ENCODE data around the gene SRPRB.

The SRPRB gene

DNA sequence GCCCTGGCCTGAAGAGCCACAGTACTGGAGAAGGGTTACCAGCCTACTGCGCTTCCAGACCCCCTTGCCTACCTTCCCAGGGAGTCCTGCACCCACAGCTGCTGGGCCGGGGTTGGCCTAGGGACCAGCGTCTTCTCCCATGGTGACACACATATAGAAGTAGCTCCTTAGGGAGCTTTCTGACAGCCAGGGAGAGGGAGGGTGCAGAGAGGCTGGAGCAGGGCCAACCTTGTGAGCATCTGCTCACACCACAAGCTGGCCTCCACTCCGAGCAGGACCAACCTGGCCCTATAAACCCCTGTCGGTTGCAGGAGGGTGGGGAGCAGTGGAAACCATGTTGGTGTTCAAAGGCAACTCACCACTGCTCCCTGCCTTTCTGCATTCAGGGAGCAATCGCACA is 35.2 kb downstream of the SRPRB start:
- no peak for DNase-seq (ENCODE audit: low read depth)

GRCh38 chr3:133841196-133841595 is 35.6 kb downstream of the SRPRB start:
- no peak for DNase-seq (ENCODE audit: low read depth)

GRCh38 chr3:133842158-133842557 is 36.5 kb downstream of the SRPRB start:
- no peak for DNase-seq (ENCODE audit: low read depth)

- DNase-seq (ENCODE audit: low read depth): no peak
Observed at GRCh38 chr3:133843634-133844033, 38.0 kb downstream of the SRPRB start.

DNA sequence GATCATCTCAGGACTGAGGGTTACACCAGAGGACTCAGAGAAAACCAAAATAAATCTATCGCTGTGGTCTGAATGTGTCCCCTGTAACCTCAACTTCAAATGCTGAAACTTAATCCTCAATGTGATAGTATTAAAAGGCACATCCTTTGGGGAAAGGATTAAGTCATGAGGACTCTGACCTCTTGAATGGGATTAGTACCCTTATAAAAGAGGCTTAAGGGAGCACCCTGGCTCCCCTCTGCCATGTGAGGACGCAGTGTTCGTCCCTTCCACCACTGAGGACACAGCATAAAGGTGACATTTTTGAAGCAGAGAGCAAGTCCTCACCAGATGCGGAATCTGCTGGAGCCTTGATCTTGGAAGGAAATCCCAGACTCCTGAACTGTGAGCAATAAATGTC is 39.5 kb downstream of the SRPRB start:
- DNase-seq (ENCODE audit: low read depth): no peak

- no peak for DNase-seq (ENCODE audit: low read depth)
Observed at GRCh38 chr3:133849346-133849745, 43.7 kb downstream of the SRPRB start.

DNA sequence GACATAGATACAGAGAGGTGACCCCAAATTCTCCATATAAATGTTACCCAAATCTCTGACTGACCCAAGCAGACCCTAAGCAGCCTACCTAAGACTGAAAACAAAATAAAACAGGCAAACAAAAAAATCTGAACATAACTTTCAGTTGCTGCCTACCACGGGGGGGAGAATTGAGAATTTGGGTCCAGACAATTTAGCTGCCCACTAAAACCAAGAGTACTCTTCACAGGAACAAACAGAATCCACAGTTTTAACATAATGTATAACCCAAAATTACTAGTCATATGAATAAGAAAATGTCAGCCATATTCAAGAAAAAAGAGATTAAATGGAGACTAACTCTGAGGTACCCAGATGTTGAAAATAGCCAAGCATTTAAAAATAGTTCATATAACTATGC is 44.4 kb downstream of the SRPRB start:
- DNase-seq (ENCODE audit: low read depth): no peak

DNA sequence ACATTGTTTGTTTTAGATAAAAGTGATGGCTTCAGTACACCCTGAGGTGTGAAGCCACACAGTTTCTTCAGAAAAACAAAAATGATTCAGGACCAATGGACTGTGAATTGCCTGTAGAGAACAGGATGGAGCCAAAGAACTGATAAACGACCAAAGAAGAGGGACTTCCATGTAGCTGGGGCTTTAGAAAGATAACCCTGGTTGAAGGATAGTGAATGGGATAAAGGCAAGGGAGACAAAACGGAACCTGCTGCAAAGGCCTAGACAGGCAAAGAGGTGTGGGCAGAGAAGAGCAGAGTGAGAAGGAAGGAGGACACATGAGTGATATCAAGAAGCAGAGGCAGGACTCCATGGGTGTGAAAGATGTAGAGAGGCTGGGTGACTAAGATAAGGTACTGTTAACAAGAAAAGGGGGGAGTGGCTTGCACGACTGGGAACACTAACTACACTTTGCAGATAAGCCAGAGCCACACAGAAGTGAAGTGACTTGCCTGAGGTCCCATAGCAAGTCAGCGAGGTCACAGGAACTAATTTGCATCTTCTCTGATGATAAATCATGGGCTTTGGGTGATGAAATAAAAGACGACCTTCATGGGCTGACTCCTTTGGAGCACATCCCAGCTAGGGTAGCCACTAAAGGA is 45.8 kb downstream of the SRPRB start:
- no peak for DNase-seq (ENCODE audit: low read depth)

DNA sequence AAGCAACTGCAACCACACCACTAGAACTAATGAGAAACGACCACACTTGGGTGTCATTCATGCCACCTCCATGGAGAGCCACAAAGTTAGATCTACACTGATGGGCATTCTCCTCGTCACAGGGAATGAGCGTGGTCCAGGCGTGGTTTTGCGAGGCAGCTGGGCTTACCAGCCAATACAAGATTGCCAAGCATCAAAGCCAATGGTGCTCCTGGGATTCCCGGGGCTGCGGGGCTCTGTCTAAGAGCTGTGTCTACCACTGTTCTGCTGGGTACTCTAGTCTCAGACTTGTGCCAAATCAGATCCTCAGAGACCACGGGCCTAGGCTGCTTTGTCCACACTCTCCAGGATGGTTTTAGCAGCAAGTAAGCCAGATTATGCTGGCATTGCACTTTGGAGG is 46.3 kb downstream of the SRPRB start:
- DNase-seq (ENCODE audit: low read depth): no peak

DNA sequence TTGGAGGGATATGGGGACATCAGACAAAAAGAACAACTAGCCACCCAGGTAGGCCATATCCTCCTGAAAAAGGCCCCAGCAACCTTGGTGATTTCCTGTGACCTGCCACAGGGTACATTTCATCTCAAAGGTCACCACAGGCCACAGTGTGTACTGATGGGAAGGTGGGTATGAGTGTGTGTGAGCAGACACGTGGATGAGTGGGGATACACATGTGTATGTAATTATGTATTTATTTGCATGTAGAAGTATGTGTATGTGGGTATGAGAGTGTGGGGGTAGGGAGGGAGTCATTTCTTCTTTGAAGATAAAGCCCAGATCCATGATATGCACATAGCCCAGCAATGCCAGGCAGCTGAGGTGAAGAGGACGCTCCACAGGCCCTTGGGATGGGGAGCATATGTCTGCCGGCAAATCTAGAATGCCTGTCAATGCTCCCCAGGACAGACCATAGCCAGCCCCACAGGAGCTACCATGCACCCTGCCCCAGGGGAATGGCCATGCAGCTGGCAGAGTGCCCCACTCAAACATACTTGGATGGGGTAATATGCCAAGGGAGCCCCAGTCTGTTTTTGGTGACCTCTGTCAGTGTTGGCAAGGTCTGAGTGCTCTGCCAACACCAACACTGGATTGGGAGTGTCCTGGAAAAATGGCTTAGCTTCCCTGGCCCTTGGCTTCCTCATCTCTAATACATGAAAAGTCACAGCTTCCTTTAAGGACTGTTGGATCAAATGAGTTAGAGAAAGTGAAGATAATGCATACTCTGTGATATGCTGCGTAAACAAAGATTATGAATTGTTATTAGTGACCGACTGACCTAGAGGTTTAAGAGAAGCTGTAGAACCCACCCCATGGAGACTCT is 47.7 kb downstream of the SRPRB start:
- DNase-seq (ENCODE audit: low read depth): no peak

DNA sequence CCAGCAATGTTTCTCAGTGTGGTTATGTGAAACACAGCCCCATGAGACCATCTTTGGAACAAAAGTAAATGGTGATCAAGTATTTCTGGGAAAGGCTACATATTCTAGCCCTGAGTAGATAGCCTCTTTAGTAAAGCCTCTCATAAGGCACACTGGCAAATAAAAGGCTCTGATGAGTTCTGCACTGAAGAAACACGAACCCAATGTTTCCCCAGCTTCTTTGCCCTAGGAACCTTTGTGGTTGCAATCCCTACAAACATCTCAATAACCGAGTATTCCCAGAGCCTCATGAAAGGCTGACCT is 48.3 kb downstream of the SRPRB start:
- no peak for DNase-seq (ENCODE audit: low read depth)

- DNase-seq (ENCODE audit: low read depth): no peak
Observed at GRCh38 chr3:133854264-133855001, 48.8 kb downstream of the SRPRB start.

GRCh38 chr3:133855002-133855370 is 49.4 kb downstream of the SRPRB start:
- DNase-seq (ENCODE audit: low read depth): no peak

GRCh38 chr3:133855772-133856171 is 50.2 kb downstream of the SRPRB start:
- no peak for DNase-seq (ENCODE audit: low read depth)

GRCh38 chr3:133856316-133856715 is 50.7 kb downstream of the SRPRB start:
- no peak for DNase-seq (ENCODE audit: low read depth)

DNA sequence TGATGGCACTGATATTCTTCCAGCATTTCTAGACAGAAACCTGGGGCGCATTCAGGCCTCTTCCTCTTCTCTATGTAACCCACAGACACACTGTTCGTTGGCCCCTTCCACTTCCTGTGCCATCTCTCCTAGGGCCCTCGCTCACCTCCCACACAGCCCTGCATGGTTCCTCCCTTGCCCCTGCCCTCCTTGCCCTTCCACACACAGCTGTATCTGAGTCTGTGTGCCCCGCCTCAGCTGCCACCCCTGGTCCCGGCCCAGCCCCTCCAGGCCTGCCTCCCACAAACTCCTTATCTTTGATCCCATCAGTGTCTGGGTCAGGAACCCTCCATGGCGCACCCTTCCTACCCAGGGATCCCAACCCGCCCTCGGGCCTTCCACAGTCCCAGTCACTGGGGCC is 52.2 kb downstream of the SRPRB start:
- no peak for DNase-seq (ENCODE audit: low read depth)

- DNase-seq (ENCODE audit: low read depth): no peak
Observed at GRCh38 chr3:133859381-133860234, 54.0 kb downstream of the SRPRB start.

GRCh38 chr3:133860519-133860918 is 54.9 kb downstream of the SRPRB start:
- DNase-seq (ENCODE audit: low read depth): no peak

- no peak for DNase-seq (ENCODE audit: low read depth)
Observed at GRCh38 chr3:133862161-133862560, 56.5 kb downstream of the SRPRB start.

- DNase-seq (ENCODE audit: low read depth): no peak
Observed at GRCh38 chr3:133863911-133864310, 58.3 kb downstream of the SRPRB start.

GRCh38 chr3:133864616-133865015 is 59.0 kb downstream of the SRPRB start:
- DNase-seq (ENCODE audit: low read depth): no peak

- DNase-seq (ENCODE audit: low read depth): no peak
Observed at GRCh38 chr3:133865136-133865855, 59.7 kb downstream of the SRPRB start.
